ENCODE results near the gene SPRN. TPM values are rescaled to one million over a fixed set of nuclear protein-coding genes. Genes with fewer than 3 reads are reported as not detected.

Gene SPRN
- total RNA-seq, 2 donors from 2014 or later: 0.14 to 0.19 TPM

GRCh38 chr10:133458021-133458709 is 33.7 kb upstream of the SPRN start:
- intact Hi-C loops (cut with DNase I): no loop called here
- DNase-seq (ENCODE audit: low spot score): peak; percentile 76

- DNase-seq (ENCODE audit: low spot score): peak; percentile 78
- intact Hi-C loops (cut with DNase I): no loop called here
These were observed 32.8 kb upstream of the SPRN start for GRCh38 chr10:133457100-133457841.

GRCh38 chr10:133456041-133456951 is 31.9 kb upstream of the SPRN start:
- intact Hi-C loops (cut with DNase I): no loop called here

GRCh38 chr10:133455611-133456031 is 31.2 kb upstream of the SPRN start:
- intact Hi-C loops (cut with DNase I): no loop called here
- peak; percentile 30 for DNase-seq (ENCODE audit: low spot score)

More at GRCh38 chr10:133456041-133456951, 31.9 kb upstream of the SPRN start:
- peak; percentile 73 for DNase-seq (ENCODE audit: low spot score)

- peak; percentile 34 for DNase-seq (ENCODE audit: low spot score)
- intact Hi-C loops (cut with DNase I): no loop called here
These were observed 30.8 kb upstream of the SPRN start for GRCh38 chr10:133455196-133455595.

- intact Hi-C loops (cut with DNase I): no loop called here
- DNase-seq (ENCODE audit: low spot score): peak; percentile 69
These were observed 29.9 kb upstream of the SPRN start for GRCh38 chr10:133454204-133454893.

GRCh38 chr10:133453516-133454203 is 29.2 kb upstream of the SPRN start, which contains the start of gene SCART1:
TSS of gene SCART1 (plus strand) at chr10:133453945. CDS start at chr10:133453998, 53 bp downstream.
- intact Hi-C loops (cut with DNase I): no loop called here
- peak; percentile 62 for DNase-seq (ENCODE audit: low spot score)

- intact Hi-C loops (cut with DNase I): no loop called here
- DNase-seq (ENCODE audit: low spot score): no peak
These were observed 28.0 kb upstream of the SPRN start for GRCh38 chr10:133452453-133452852.

GRCh38 chr10:133451346-133451745 is 26.9 kb upstream of the SPRN start:
- intact Hi-C loops (cut with DNase I): no loop called here

GRCh38 chr10:133448120-133448519 is 23.7 kb upstream of the SPRN start:
- intact Hi-C loops (cut with DNase I): no loop called here
- no peak for DNase-seq (ENCODE audit: low spot score)

More at GRCh38 chr10:133451346-133451745, 26.9 kb upstream of the SPRN start:
- DNase-seq (ENCODE audit: low spot score): no peak

- intact Hi-C loops (cut with DNase I): no loop called here
- peak; percentile 34 for DNase-seq (ENCODE audit: low spot score)
These were observed 22.6 kb upstream of the SPRN start for GRCh38 chr10:133446979-133447378.

GRCh38 chr10:133445751-133446708 is 21.6 kb upstream of the SPRN start:
- peak; percentile 70 for DNase-seq (ENCODE audit: low spot score)
- intact Hi-C loops (cut with DNase I): no loop called here

- DNase-seq (ENCODE audit: low spot score): no peak
- intact Hi-C loops (cut with DNase I): no loop called here
These were observed 20.9 kb upstream of the SPRN start for GRCh38 chr10:133445268-133445732.

- intact Hi-C loops (cut with DNase I): no loop called here
- no peak for DNase-seq (ENCODE audit: low spot score)
These were observed 20.2 kb upstream of the SPRN start for GRCh38 chr10:133444342-133445267.

- intact Hi-C loops (cut with DNase I): no loop called here
- peak; percentile 65 for DNase-seq (ENCODE audit: low spot score)
These were observed 18.8 kb upstream of the SPRN start for GRCh38 chr10:133442967-133443924.
